ENCODE results near the gene FMNL2. TPM values are rescaled to one million over a fixed set of nuclear protein-coding genes. Genes with fewer than 3 reads are reported as not detected.

FMNL2 gene
- total RNA-seq, 4 donors from 2014 or later = 23.5 to 28.0 (median 23.8) TPM

DNA sequence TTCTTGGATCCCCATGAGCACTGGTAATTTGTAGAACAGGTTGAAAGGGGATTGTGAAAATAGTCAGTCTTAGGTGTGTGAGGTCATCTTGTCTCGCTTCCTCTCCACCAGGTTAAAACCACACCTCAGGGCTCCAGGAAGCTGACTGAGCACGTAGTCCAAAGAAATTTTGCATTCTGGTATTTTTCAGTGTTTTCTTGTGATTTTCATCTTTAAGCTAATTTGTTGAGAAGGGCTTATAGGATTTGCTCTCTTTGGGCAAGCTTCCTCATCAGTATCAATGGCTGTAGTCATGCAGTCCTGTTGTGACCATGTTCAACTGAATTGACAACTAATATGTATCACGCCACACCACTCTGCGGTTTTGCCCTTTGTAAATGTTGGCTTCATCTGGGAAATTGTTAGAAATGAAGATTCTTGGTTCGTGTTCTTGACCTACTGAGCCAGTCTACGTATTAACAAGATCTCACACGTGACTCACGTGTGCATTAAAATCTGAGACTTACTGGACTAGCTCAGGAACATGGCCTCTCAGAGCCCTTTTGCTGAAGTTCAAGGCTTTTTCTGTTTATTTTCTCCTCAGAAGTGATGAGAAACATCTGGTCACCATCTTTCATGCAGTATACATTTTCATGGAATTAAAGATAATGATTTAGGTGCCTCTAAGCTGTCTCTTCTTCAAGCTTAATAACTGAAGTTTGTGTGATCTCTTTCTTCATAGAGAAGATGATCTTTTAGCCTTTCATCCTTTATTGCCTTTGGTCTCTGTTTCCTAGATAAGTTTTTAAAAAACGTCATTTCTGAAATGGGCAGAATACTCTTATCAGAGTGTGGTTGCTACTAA lies 32.8 kb downstream of the FMNL2 start:
- H3K27me3 ChIP-seq = no peaks in the 10 kb centered on the region
- intact Hi-C loops (cut with DNase I) = no loop called here
- H3K36me3 ChIP-seq = no peaks in the 10 kb centered on the region
- no peak overlapping the region for H3K4me3 ChIP-seq
- no peak overlapping the region for H3K27ac ChIP-seq (replicated peaks in 1 of 4)
- WGBS = 85% methylated on average over 9 of the region's 9 CpGs
- no peak for TF ChIP-seq POLR2AphosphoS5 (IDR thresholded peaks at IDR 0.05)
- no peaks in the 10 kb centered on the region for H3K9me3 ChIP-seq
- DNase-seq (ENCODE audit: extremely low spot score) = no peak
- H3K4me1 ChIP-seq = no peaks in the 10 kb centered on the region

DNA sequence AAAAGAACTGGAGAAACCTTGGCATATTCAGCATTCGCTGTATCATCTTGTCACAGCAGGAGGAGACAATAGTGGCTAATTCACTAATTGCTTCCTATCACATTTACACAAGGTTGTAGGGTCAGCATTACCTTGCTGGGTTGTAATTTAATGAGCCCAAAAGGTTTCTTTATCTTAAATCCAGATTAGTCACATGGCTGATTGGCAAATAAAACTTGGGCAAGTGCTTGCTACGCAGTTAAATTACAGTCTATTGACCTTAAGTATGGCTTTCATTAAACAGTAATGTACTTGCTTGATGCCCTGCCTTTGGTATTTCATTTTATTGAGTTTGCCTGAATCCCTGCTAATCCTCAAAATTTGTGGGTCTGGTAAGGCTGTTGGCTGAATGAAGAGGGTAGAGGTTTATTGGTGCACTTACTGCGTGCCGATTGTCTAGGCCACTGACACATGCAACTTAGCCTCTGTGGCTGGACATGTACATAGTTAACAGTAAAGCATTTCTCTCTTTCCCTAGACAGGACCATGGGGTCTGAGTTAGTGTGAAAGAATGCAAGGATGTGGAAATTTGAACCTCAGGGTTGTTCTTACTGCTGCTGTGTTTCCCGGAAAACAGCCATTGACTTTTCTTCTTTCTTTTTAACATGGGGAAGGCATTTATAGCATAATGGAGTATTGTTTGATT lies 34.3 kb downstream of the FMNL2 start:
- H3K27ac ChIP-seq (replicated peaks in 1 of 4) = no peak overlapping the region
- no peak for DNase-seq (ENCODE audit: extremely low spot score)
- H3K27me3 ChIP-seq = no peaks in the 10 kb centered on the region
- no peak overlapping the region for H3K4me3 ChIP-seq
- H3K4me1 ChIP-seq = no peaks in the 10 kb centered on the region
- TF ChIP-seq POLR2AphosphoS5 (IDR thresholded peaks at IDR 0.05) (no peak), POLR2A (IDR thresholded peaks at IDR 0.05; ENCODE audit: low read depth) (no peak), EP300 (IDR thresholded peaks at IDR 0.05) (no peak)
- TF ChIP-seq, protein P1, sequence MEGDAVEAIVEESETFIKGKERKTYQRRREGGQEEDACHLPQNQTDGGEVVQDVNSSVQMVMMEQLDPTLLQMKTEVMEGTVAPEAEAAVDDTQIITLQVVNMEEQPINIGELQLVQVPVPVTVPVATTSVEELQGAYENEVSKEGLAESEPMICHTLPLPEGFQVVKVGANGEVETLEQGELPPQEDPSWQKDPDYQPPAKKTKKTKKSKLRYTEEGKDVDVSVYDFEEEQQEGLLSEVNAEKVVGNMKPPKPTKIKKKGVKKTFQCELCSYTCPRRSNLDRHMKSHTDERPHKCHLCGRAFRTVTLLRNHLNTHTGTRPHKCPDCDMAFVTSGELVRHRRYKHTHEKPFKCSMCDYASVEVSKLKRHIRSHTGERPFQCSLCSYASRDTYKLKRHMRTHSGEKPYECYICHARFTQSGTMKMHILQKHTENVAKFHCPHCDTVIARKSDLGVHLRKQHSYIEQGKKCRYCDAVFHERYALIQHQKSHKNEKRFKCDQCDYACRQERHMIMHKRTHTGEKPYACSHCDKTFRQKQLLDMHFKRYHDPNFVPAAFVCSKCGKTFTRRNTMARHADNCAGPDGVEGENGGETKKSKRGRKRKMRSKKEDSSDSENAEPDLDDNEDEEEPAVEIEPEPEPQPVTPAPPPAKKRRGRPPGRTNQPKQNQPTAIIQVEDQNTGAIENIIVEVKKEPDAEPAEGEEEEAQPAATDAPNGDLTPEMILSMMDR (IDR thresholded peaks at IDR 0.05) = no peak
- no peaks in the 10 kb centered on the region for H3K36me3 ChIP-seq
- WGBS = 92% methylated on average over 5 of the region's 5 CpGs
- intact Hi-C loops (cut with DNase I) = no loop called here
- H3K9me3 ChIP-seq = no peaks in the 10 kb centered on the region

DNA sequence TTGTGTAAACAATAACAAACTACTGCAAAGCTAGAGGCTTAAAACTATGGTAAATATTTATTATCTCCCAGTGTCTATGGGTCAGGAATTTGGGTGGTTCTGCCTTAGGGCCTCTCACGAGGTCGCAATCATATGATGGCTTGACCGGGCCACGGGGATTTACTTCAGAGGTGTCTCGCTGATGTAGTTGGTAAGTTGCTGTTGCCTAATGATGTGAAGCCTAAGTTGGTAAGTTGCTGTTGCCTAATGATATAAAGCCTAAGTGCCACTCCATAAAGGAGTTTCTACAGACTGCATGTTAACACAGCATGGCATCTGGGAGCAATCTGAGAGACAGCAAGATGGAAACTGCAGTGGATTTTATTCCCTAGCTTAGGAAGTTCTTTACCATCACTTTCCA lies 35.8 kb downstream of the FMNL2 start:
- H3K27me3 ChIP-seq = no peaks in the 10 kb centered on the region
- 95% methylated on average over 5 of the region's 5 CpGs for WGBS
- H3K4me1 ChIP-seq = no peaks in the 10 kb centered on the region
- no peak overlapping the region for H3K4me3 ChIP-seq
- intact Hi-C loops (cut with DNase I) = no loop called here
- H3K27ac ChIP-seq (replicated peaks in 1 of 4) = no peak overlapping the region
- no peak for DNase-seq (ENCODE audit: extremely low spot score)
- H3K36me3 ChIP-seq = no peaks in the 10 kb centered on the region
- H3K9me3 ChIP-seq = no peaks in the 10 kb centered on the region
- TF ChIP-seq, protein P1 (IDR thresholded peaks at IDR 0.05) = no peak
- TF ChIP-seq EP300 (IDR thresholded peaks at IDR 0.05) (no peak), POLR2AphosphoS5 (IDR thresholded peaks at IDR 0.05) (no peak), POLR2A (IDR thresholded peaks at IDR 0.05; ENCODE audit: low read depth) (no peak)

DNA sequence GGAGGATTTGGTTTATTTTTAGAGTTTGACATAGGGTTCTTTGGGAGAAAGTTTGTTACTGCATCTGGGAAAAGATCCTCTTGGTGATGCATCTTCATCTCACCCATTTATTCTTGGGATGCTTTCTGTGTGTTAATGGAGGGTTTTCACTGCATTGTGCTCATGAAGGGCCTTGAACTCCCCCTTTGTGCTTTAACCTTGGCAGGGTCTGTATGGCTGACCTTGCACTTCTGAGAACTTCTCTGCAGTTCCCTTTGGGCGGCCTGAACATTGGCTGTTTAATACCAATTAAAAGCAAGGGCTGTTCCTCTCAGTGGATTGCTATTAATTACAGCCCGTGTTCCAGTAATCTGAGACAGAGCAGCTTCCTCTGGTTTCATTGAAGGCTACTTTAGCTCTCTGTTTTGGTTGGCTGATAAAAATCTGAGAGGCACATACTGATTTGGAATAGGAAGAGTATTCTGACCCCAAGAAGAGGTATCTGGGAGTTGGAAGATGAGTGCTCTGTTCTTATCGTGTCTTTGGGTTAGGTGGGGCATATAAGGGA lies 37.5 kb downstream of the FMNL2 start:
- no peak overlapping the region for H3K27ac ChIP-seq (replicated peaks in 1 of 4)
- DNase-seq (ENCODE audit: extremely low spot score) = no peak
- intact Hi-C loops (cut with DNase I) = no loop called here
- no peak overlapping the region for H3K4me3 ChIP-seq
- H3K4me1 ChIP-seq = peaks cover 0 to 10% (median 7%) of the 10 kb centered on the region in 4 donors
- H3K36me3 ChIP-seq = no peaks in the 10 kb centered on the region
- TF ChIP-seq, protein P1 (IDR thresholded peaks at IDR 0.05) = no peak
- TF ChIP-seq EP300 (IDR thresholded peaks at IDR 0.05) (no peak), POLR2A (IDR thresholded peaks at IDR 0.05; ENCODE audit: low read depth) (no peak), POLR2AphosphoS5 (IDR thresholded peaks at IDR 0.05) (no peak)
- 45% methylated on average over 3 of the region's 3 CpGs for WGBS
- H3K27me3 ChIP-seq = no peaks in the 10 kb centered on the region
- H3K9me3 ChIP-seq = no peaks in the 10 kb centered on the region

DNA sequence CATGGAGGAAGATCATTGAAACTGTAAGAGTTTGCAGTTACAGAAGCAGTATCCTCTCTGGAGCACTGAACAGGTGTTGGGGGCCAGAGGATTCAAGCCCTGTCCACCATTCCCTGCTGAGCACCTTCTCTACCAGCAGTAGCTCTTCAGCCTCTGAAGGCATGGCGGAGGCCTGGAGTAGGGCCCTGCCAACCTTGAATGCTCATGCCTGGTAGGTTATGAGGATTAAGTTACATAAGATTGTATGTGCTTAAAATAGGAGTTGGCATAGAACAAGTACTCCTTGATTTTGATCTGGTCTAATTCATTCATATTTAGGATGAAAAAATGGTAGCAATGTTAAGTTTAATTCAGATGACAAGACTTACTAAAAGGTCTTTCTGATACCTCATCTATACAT lies 40.2 kb downstream of the FMNL2 start:
- H3K36me3 ChIP-seq = no peaks in the 10 kb centered on the region
- H3K4me1 ChIP-seq = peaks cover 0 to 14% (median 8%) of the 10 kb centered on the region in 4 donors
- H3K9me3 ChIP-seq = no peaks in the 10 kb centered on the region
- no peak for TF ChIP-seq POLR2AphosphoS5 (IDR thresholded peaks at IDR 0.05)
- TF ChIP-seq POLR2A (IDR thresholded peaks at IDR 0.05; ENCODE audit: low read depth) = no peak
- TF ChIP-seq EP300 (IDR thresholded peaks at IDR 0.05) = no peak
- TF ChIP-seq, protein P1 (IDR thresholded peaks at IDR 0.05) = no peak
- WGBS = 100% methylated on average over 1 of the region's 1 CpG
- no peaks in the 10 kb centered on the region for H3K27me3 ChIP-seq
- no peak for DNase-seq (ENCODE audit: extremely low spot score)
- intact Hi-C loops (cut with DNase I) = no loop called here
- no peak overlapping the region for H3K4me3 ChIP-seq
- H3K27ac ChIP-seq (replicated peaks in 1 of 4) = no peak overlapping the region

Measured in esophagus muscularis mucosa (tissue), 4 donors.